Pulmonary artery endothelial cell (primary cell): ENCODE results near the gene SLC22A4. TPM values are rescaled to one million over a fixed set of nuclear protein-coding genes. Genes with fewer than 3 reads are reported as not detected.
A peak's percentile ranks its signal among the peaks of the same experiment; 100 is the strongest.

ENCODE experiments used
- DNase-seq: peaks from one replicate; pipeline ENCODE4 v3.0.0-alpha.2; 2011; ENCODE audit warnings: low read depth, low spot score
- total RNA-seq: library from RNA; depleted of rRNA; stranded (reverse); fragments of >200 nt; gene quantifications from 2 replicates; pipeline ENCODE4 v1.2.3, GENCODE V29; 2014

SLC22A4 gene
- total RNA-seq, 1 donor from 2014 or later: 4.4 TPM

GRCh38 chr5:132274050-132274792 lies 20.0 kb upstream of the SLC22A4 start:
- no peak for DNase-seq

- DNase-seq: no peak
Measured at GRCh38 chr5:132275367-132276220, 18.6 kb upstream of the SLC22A4 start.

GRCh38 chr5:132277256-132277655 lies 16.9 kb upstream of the SLC22A4 start:
- no peak for DNase-seq

- no peak for DNase-seq
Measured at GRCh38 chr5:132277971-132278853, 16.0 kb upstream of the SLC22A4 start.

DNA sequence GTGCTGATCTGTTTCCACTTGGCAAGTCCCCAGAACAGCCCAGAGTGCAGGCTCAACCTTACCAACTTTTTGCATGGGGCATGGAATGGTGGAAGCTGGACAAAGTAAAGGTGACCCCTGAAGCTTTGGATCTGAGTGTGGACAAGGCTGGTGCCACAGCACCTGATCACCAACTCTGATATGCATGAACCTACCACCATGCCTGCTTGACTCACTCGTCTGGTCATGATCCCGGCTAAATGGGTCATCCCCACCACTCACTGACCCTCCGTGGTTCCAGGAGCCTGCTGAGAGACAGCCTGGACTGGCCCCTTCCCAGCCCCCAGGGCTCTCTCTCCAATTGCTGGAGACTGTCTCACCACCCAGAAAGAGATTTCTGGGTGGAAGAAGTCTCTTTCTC lies 14.4 kb upstream of the SLC22A4 start:
- DNase-seq: no peak

- DNase-seq: no peak
Measured at GRCh38 chr5:132280371-132281240, 13.6 kb upstream of the SLC22A4 start.

DNA sequence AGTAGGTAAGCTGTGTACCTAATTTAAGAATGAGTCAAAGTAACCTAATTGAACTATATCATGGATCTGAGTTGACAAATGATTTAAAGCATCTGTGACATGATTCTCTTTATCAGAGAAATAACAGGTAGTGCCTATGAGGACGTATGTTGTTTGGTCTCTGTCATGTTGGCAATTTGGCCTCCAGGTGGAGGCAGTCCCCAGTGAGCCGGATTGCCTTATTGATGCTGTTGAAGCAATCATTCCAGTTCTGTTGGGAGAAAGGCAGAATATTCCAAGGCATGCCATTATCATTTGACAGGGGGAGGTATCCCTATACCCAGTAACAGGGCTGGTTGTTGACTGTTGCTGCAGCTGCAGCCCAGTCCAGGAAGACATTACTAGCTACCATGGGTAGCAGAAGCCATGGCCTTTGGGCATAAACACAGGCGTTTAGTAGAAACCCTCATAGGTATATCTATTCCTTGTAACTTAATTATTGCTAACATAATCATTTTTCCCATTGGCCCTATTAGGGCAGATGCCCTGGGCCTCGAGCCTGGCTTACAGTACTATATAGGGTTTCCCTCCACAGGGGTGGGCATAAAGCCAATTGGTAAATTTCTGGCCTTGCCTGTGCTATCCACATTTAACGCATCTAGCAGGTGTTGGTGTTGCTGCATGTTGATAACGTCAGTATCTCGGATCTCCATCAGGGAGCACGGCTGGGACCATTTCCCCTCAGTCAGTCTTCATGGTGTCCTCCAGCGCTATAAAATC lies 12.2 kb upstream of the SLC22A4 start:
- no peak for DNase-seq

GRCh38 chr5:132283423-132284043 lies 10.7 kb upstream of the SLC22A4 start:
- no peak for DNase-seq

- no peak for DNase-seq
Measured at GRCh38 chr5:132289097-132289496, 5.1 kb upstream of the SLC22A4 start.

- no peak for DNase-seq
Measured at GRCh38 chr5:132291026-132291425, 3.2 kb upstream of the SLC22A4 start.

DNA sequence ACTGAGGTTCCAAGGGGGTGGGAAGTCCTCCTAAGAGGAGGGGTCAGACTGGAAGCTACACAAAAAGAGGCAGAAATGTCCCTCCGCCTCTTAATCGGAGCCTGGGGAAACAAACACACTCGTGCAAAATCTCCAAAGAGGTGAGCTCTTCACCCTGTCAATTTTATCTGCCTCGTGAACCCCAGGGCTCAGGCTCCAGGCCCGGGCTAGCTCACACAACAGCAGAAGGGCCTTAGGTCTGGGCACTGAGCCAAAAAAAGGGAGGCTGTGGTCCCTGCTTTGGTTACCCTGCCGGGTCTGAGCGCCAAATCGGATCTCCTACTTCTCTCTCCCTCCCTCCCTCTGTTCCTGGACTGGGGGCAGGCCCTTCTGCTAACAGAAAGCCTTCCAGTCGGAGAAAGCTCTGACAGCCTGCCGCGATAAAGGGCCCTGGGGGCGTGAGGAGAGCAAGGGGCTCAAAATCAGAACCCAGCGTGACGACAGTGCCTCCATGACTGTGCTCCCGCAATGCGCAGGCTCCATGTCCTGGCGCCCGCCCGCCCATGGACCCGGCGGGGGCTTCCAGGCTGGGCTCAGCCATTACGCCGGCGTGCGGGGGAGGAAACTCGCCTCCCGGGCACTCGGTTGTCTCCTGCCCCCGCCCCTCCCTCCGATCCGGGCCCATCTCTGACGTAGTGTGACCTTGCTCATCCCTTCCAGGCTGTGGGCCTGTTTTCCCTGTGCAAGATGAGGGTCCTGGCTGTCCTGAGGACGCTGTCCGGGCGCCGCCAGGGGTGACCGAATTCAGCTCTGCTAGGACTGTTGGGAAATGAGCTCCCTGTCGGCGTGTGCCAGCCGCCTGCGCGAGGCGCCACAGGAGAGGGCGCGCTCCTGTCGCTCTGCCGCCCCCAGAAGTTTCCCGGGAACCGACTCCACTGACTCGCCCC lies 865 bp upstream of the SLC22A4 start:
- DNase-seq: peak; percentile 63

- DNase-seq: peak; percentile 85
Measured at GRCh38 chr5:132294728-132295504, 722 bp downstream of the SLC22A4 start.

- DNase-seq: no peak
Measured at GRCh38 chr5:132295505-132296411, 1.6 kb downstream of the SLC22A4 start.

GRCh38 chr5:132296412-132297016 lies 2.3 kb downstream of the SLC22A4 start:
- peak; percentile 95 for DNase-seq

GRCh38 chr5:132297211-132297940 lies 3.2 kb downstream of the SLC22A4 start:
- DNase-seq: no peak
